SK-N-SH (cell line): Measurements from ENCODE around the gene CREB5.

ENCODE experiments used
- CHD2 ChIP-seq: fragments of 150-350 bp; IDR thresholded peaks from 2 replicates; pipeline ENCODE4 v1.6.1; 2018; ENCODE audit warnings: low read length; ENCODE audit not compliant: partially characterized antibody
- CTCF ChIP-seq: fragments of 200-600 bp; sonication (generic); IDR thresholded peaks from 2 replicates; pipeline ENCODE4 v1.6.1; 2017; ENCODE audit warnings: antibody characterized with exemption, mild to moderate bottlenecking, moderate library complexity
- EP300 ChIP-seq, 2 experiments: IDR thresholded peaks; 2 replicates each; pipeline versions ENCODE4 v1.4.0 to v1.6.1; 2012; ENCODE audit warnings: borderline replicate concordance in 1 of 2, low read depth in 1 of 2, low read length in 1 of 2
- JUND ChIP-seq: IDR thresholded peaks from 2 replicates; pipeline ENCODE4 v1.4.0; 2012
- MXI1 ChIP-seq: IDR thresholded peaks from 2 replicates; pipeline ENCODE4 v1.6.1; 2012; ENCODE audit warnings: mild to moderate bottlenecking, low read depth, low read length, improper control_type of control experiment
- NFIC ChIP-seq: IDR thresholded peaks from 2 replicates; pipeline ENCODE4 v1.4.0; 2012; ENCODE audit warnings: borderline replicate concordance
- POLR2AphosphoS5 ChIP-seq: IDR thresholded peaks from 2 replicates; pipeline ENCODE4 v1.6.1; 2012; ENCODE audit warnings: low read depth, low read length
- RAD21 ChIP-seq: IDR thresholded peaks from 2 replicates; pipeline ENCODE4 v1.6.1; 2012; ENCODE audit warnings: mild to moderate bottlenecking, low read length
- RCOR1 ChIP-seq: fragments of 150-350 bp; IDR thresholded peaks from 2 replicates; pipeline ENCODE4 v1.6.1; 2017; ENCODE audit warnings: antibody characterized with exemption, low read length

- TF ChIP-seq MXI1 = no peak
- TF ChIP-seq CTCF = no peak
- TF ChIP-seq POLR2AphosphoS5 = no peak
- peak; percentile 53; the same call in 1 of the 2 replicates for TF ChIP-seq RCOR1
- no peak for TF ChIP-seq NFIC
- no peak for TF ChIP-seq RAD21
- no peak for TF ChIP-seq CHD2
- no peak for TF ChIP-seq JUND
- peak in 1 of 2 experiments; percentile 73; a peak in 1 of 4 replicates for TF ChIP-seq EP300 (IDR thresholded peaks at IDR 0.05; ENCODE audit: borderline replicate concordance in 1 of 2, low read depth in 1 of 2, low read length in 1 of 2)
Measured at GRCh38 chr7:28597284-28597683, 185.0 kb downstream of the CREB5 start.
